Activated CD8-positive, alpha-beta memory T cell treated with anti-CD3 and anti-CD28 coated beads, Interleukin-2, amount 50 U/mL, for 24 hours (primary cell): ENCODE results near the gene DYTN.

Experiments
- DNase-seq: peaks from one replicate; pipeline ENCODE4 v3.0.0-alpha.2; 2020; ENCODE audit errors: extremely low read depth

The DYTN gene

GRCh38 chr2:206611736-206612135 is 106.5 kb downstream of the DYTN start:
- no peak for DNase-seq

- DNase-seq, result no peak
These were observed 107.0 kb downstream of the DYTN start for GRCh38 chr2:206611191-206611590.

- DNase-seq, result no peak
These were observed 107.7 kb downstream of the DYTN start for GRCh38 chr2:206610451-206610850.

GRCh38 chr2:206603243-206603642 is 115.0 kb downstream of the DYTN start:
- DNase-seq, result no peak
